Adrenal gland (tissue), 12 donors: ENCODE data around the gene FCMR. TPM values are rescaled to one million over a fixed set of nuclear protein-coding genes. Genes with fewer than 3 reads are reported as not detected.

Experiments
- DNase-seq, 7 donors: peaks; one replicate each; pipeline ENCODE4 v3.0.0-alpha.2; 2019 to 2020
- H3K27ac ChIP-seq, 5 donors: fragments of 200-600 bp; sonication (generic) in 4 of 5; 1 replicate in 3 of 5; 2 replicates in 2 of 5; pipeline versions ENCODE4 v1.5.1 to v1.8.0; 2016 to 2020; ENCODE audit warnings: mild to moderate bottlenecking in 1 of 5
- H3K27me3 ChIP-seq: fragments of 200-600 bp; 2 replicates; pipeline ENCODE4 v1.8.0; 2021
- H3K36me3 ChIP-seq, 2 donors: fragments of 200-600 bp; replicated peaks in 1 of 2; 1 replicate in 1 of 2; 2 replicates in 1 of 2; pipeline versions ENCODE4 v1.5.1 to v1.8.0; 2018 to 2022
- H3K4me1 ChIP-seq, 2 donors: fragments of 200-600 bp; replicated peaks in 1 of 2; 1 replicate in 1 of 2; 2 replicates in 1 of 2; pipeline versions ENCODE4 v1.5.1 to v1.8.0; 2018 to 2021
- H3K4me3 ChIP-seq, 4 donors: fragments of 200-600 bp; sonication (generic) in 3 of 4; one replicate each; pipeline ENCODE4 v1.5.1; 2016 to 2018
- H3K9me3 ChIP-seq, 3 donors: fragments of 200-600 bp; sonication (generic) in 1 of 3; replicated peaks in 1 of 3; 1 replicate in 2 of 3; 2 replicates in 1 of 3; pipeline versions ENCODE4 v1.5.1 to v1.8.0; 2016 to 2021
- CTCF ChIP-seq, 6 experiments: fragments of 450-650 bp in 4 of 6; fragments of 200-600 bp in 2 of 6; sonication (generic) in 1 of 6; IDR thresholded peaks; 1 replicate in 5 of 6; 2 replicates in 1 of 6; pipeline versions ENCODE4 v1.5.1 to v1.8.0; 2016 to 2021; ENCODE audit warnings: antibody characterized with exemption in 6 of 6, mild to moderate bottlenecking in 2 of 6, moderate library complexity in 1 of 6
- POLR2A ChIP-seq, 2 donors: fragments of 450-650 bp; IDR thresholded peaks; one replicate each; pipeline ENCODE4 v1.6.1; 2017; ENCODE audit warnings: antibody characterized with exemption in 2 of 2, mild to moderate bottlenecking in 2 of 2, moderate library complexity in 1 of 2
- WGBS, 4 donors: extraction: QIAGEN DNeasy Blood & Tissue Kit in 2 of 4; methylation state at CpG; one replicate each; pipeline versions ENCODE4 v1.1.5 to v1.1.7; 2013 to 2017; 5-methylcytosine and 5-hydroxymethylcytosine counted together
- intact Hi-C, 2 donors: fragments of 100-400 bp; cut with DNase I; formaldehyde crosslinking; loops; one replicate each; pipeline versions ENCODE4 v1.14.1 to v1.15.0; 2022 to 2023
- polyA plus RNA-seq, 3 donors: library from polyadenylated mRNA; stranded (reverse); fragments of 200-250 nt in 2 of 3; fragments of 350-450 nt in 1 of 3; fragmentation: Illumina TruSeq in 1 of 3; extraction: RNeasy Lipid Tissue Mini Kit (QIAGEN cat#74804) in 1 of 3; gene quantifications; one replicate each; pipeline ENCODE4 v1.2.3, GENCODE V29; 2013 to 2014
- total RNA-seq, 9 donors: library from RNA; depleted of rRNA in 4 of 9; stranded (reverse); fragments of >200 nt in 4 of 9; fragments of 120-200 nt in 1 of 9; fragmentation: NEBNext Ultra II Directional in 1 of 9; extraction: Animal tissue kit (Norgen Biotek cat#: 25700) in 1 of 9; gene quantifications; one replicate each; pipeline versions ENCODE4 v1.1.0 to v1.2.4, GENCODE V29; 2013 to 2023
- donor health status: healthy with polysubstance abuse.
- donor health status: Bipolar disorder and iron deficiency.
- donor health status: DM: yes; HTN: yes; CAD: no.
- donor health status: DM: no; HTN: no; CAD: no.
- donor health status: DM: no; HTN: no; CAD: no.
- donor health status: DM: yes; HTN: yes; CAD: no.

FCMR gene
- total and polyA plus RNA-seq, 12 donors, result 0.27 to 3.0 (median 1.2) TPM; not detected in 1

- no peak for TF ChIP-seq CTCF (IDR thresholded peaks at IDR 0.05)
- TF ChIP-seq POLR2A (IDR thresholded peaks at IDR 0.05), result no peak
- H3K36me3 ChIP-seq, result no peaks in the 10 kb centered on the region
- 67 to 72% (median 71%) methylated on average over 10 to 12 of the region's 12 CpGs for whole genome bisulfite sequencing, 4 donors
- no peak overlapping the region for H3K4me3 ChIP-seq
- no peaks in the 10 kb centered on the region for H3K9me3 ChIP-seq
- H3K27me3 ChIP-seq, result no peaks in the 10 kb centered on the region
- DNase-seq, result peak in 1 of 7 donors; percentile 19
- H3K27ac ChIP-seq, result peak overlapping the region in 1 of 5 donors; percentile 59
- H3K4me1 ChIP-seq, result no peaks in the 10 kb centered on the region
- intact Hi-C loops, result loop anchor here in 1 of 2 donors (10.0 kb wide), 1 partner anchor 62 kb away; no protein-coding TSS in a partner anchor
Measured at GRCh38 chr1:206923009-206923960, 1.5 kb upstream of the FCMR start.

DNA sequence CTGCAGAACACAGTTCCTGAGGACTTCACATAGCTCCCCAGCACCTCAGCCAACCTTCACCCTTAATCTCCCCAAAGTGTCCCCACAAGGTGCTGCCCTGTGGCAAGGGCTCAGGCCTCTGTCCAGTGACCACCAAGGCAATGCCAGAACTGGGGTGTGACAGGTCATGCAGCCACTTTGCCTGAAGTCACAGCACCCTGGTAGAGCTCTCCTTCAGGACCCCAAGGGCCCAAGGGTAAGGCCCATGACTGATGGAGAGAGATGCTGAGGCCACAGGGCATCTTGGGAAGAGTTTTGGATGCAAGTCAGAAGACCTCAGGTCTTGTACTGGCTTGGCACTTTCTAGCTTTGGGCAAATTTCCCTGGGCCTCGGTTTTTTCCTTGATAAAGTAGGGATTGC, 783 bp upstream of the FCMR start:
- H3K36me3 ChIP-seq, result no peaks in the 10 kb centered on the region
- 44 to 88% (median 61%) methylated on average over 1 of the region's 1 CpG for WGBS, 4 donors
- H3K27ac ChIP-seq, result peak overlapping the region in 2 of 5 donors; percentile 50 to 59
- no peaks in the 10 kb centered on the region for H3K9me3 ChIP-seq
- H3K4me3 ChIP-seq, result no peak overlapping the region
- no peaks in the 10 kb centered on the region for H3K27me3 ChIP-seq
- H3K4me1 ChIP-seq, result no peaks in the 10 kb centered on the region
- no peak for DNase-seq
- TF ChIP-seq POLR2A (IDR thresholded peaks at IDR 0.05), result no peak
- TF ChIP-seq CTCF (IDR thresholded peaks at IDR 0.05), result no peak
- intact Hi-C loops, result loop anchor here in 1 of 2 donors (10.0 kb wide), 1 partner anchor 62 kb away; no protein-coding TSS in a partner anchor

DNA sequence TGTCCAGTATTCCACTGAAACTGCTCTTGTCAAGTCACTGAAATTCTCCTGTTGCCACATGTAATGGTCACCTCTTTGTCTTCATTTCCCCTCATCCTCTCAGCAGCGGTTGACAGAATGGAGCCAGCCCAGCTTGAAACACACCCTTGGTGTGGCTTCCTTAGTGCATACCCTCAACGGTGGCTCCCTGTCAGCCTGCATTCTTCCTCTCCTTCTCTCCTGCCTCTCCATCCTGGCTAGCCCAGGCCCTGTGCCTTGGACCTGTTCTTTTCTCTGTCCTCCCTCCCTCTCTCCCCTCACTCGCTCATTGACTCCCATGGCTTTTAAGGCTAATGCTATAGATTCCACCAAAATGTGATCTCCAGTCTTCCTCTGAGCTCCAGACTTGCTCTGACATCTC, 3.7 kb downstream of the FCMR start:
- Histone ChIP-seq H3K9me3 (no peaks in the 10 kb centered on the region), H3K36me3 (no peaks in the 10 kb centered on the region), H3K4me1 (no peaks in the 10 kb centered on the region), H3K4me3 (no peak overlapping the region), H3K27me3 (peaks cover 2% of the 10 kb centered on the region), H3K27ac (no peak overlapping the region)
- TF ChIP-seq POLR2A (IDR thresholded peaks at IDR 0.05), result no peak
- no peak for TF ChIP-seq CTCF (IDR thresholded peaks at IDR 0.05)
- intact Hi-C loops, result loop anchor here (10.0 kb wide), 3 partner anchors 283 to 443 kb away; partner anchors contain the start of genes DYRK3 (in 2 of the 2) and IKBKE (in 1 of the 2)
- DNase-seq, result no peak
- 78 to 87% (median 82%) methylated on average over 3 of the region's 3 CpGs for WGBS, 4 donors

- intact Hi-C loops, result loop anchor here (10.0 kb wide), 3 partner anchors 281 to 441 kb away; partner anchors contain the start of genes DYRK3 (in 2 of the 2) and IKBKE (in 1 of the 2)
- Histone ChIP-seq H3K4me3 (no peak overlapping the region), H3K27me3 (peaks cover 6% of the 10 kb centered on the region), H3K27ac (no peak overlapping the region), H3K4me1 (no peaks in the 10 kb centered on the region), H3K9me3 (no peaks in the 10 kb centered on the region), H3K36me3 (no peaks in the 10 kb centered on the region)
- DNase-seq, result no peak
- no peak for TF ChIP-seq CTCF (IDR thresholded peaks at IDR 0.05)
- TF ChIP-seq POLR2A (IDR thresholded peaks at IDR 0.05), result no peak
- 64 to 78% (median 75%) methylated on average over 7 to 8 of the region's 8 CpGs for WGBS, 4 donors
Measured at GRCh38 chr1:206916000-206916709, 5.6 kb downstream of the FCMR start.
